SK-N-MC (cell line): ENCODE results near the gene DCDC2.
"Not testable (repeated sequence)": the region's sequence is repeated elsewhere in the genome, so short reads cannot be mapped to it uniquely, and the experiment has no call there.

Source experiments
- EZH2 ChIP-seq: fragments of 200-600 bp; sonication (generic); IDR thresholded peaks from one replicate; pipeline ENCODE4 v1.6.1; 2017; ENCODE audit warnings: antibody characterized with exemption
- POLR2AphosphoS5 ChIP-seq: IDR thresholded peaks from 2 replicates; pipeline ENCODE4 v1.6.1; 2012; ENCODE audit warnings: mild to moderate bottlenecking, low read depth, low read length, borderline replicate concordance

GRCh38 chr6:24204113-24204512 is 153.7 kb downstream of the DCDC2 start:
- not testable (repeated sequence) for TF ChIP-seq POLR2AphosphoS5, EZH2
